HG03095 (cell line): ENCODE measurements around the gene TAC1.
"Not testable (repeated sequence)": the region's sequence is repeated elsewhere in the genome, so short reads cannot be mapped to it uniquely, and the experiment has no call there.

Source experiments
- ATAC-seq: cut with Tn5 transposase; IDR thresholded peaks from one replicate; pipeline ENCODE4 v1.9.1; 2021; ENCODE audit warnings: moderate library complexity; ENCODE audit not compliant: unreplicated experiment

The TAC1 gene

GRCh38 chr7:97731736-97732564, at the start of gene TAC1:
Gene TAC1 (plus strand): TSS chr7:97732086. CDS start chr7:97732613, 527 bp downstream.
- ATAC-seq: no peak

GRCh38 chr7:97685952-97686351, 45.9 kb upstream of the TAC1 start:
- no peak for ATAC-seq

- no peak for ATAC-seq
These were observed 38.3 kb upstream of the TAC1 start for GRCh38 chr7:97693586-97693985.

GRCh38 chr7:97694355-97694754, 37.5 kb upstream of the TAC1 start:
- ATAC-seq: no peak

GRCh38 chr7:97697396-97697795, 34.5 kb upstream of the TAC1 start:
- no peak for ATAC-seq

GRCh38 chr7:97722386-97722785, 9.5 kb upstream of the TAC1 start:
- no peak for ATAC-seq

GRCh38 chr7:97732565-97733275, 834 bp downstream of the TAC1 start:
- no peak for ATAC-seq

GRCh38 chr7:97733276-97734161, 1.6 kb downstream of the TAC1 start:
- ATAC-seq: no peak

- ATAC-seq: no peak
These were observed 2.4 kb downstream of the TAC1 start for GRCh38 chr7:97734255-97734654.

- no peak for ATAC-seq
These were observed 3.2 kb downstream of the TAC1 start for GRCh38 chr7:97735075-97735474.

- no peak for ATAC-seq
These were observed 16.6 kb downstream of the TAC1 start for GRCh38 chr7:97748482-97748881.

GRCh38 chr7:97751566-97751965, 19.7 kb downstream of the TAC1 start:
- ATAC-seq: no peak

GRCh38 chr7:97752215-97752614, 20.3 kb downstream of the TAC1 start:
- ATAC-seq: no peak

- no peak for ATAC-seq
These were observed 25.9 kb downstream of the TAC1 start for GRCh38 chr7:97757824-97758223.

GRCh38 chr7:97770850-97771249, 39.0 kb downstream of the TAC1 start:
- ATAC-seq: no peak

GRCh38 chr7:97771576-97771975, 39.7 kb downstream of the TAC1 start:
- ATAC-seq: no peak

- no peak for ATAC-seq
These were observed 40.4 kb downstream of the TAC1 start for GRCh38 chr7:97772045-97772901.

- ATAC-seq: not testable (repeated sequence)
These were observed 54.5 kb downstream of the TAC1 start for GRCh38 chr7:97786398-97786797.
